H54 (cell line): ENCODE data around the gene HMGXB4.
A peak's percentile ranks its signal among the peaks of the same experiment; 100 is the strongest.

ENCODE experiments used
- DNase-seq: peaks from one replicate; pipeline ENCODE4 v3.0.0; 2011; ENCODE audit warnings: low spot score, mixed read lengths; ENCODE audit not compliant: insufficient read length
- FAIRE-seq: peaks from 3 replicates; lab custom pipeline; 2011; peaks lifted over from hg19 to GRCh38; lab: Jason Lieb, UNC
- POLR2A ChIP-seq: IDR thresholded peaks from 2 replicates; pipeline ENCODE4 v1.6.1; 2011; ENCODE audit warnings: low read depth, mild to moderate bottlenecking, low read length

HMGXB4 gene

GRCh38 chr22:35276019-35276418, 18.7 kb downstream of the HMGXB4 start:
- TF ChIP-seq POLR2A = no peak
- FAIRE-seq = no peak
- DNase-seq = no peak

DNA sequence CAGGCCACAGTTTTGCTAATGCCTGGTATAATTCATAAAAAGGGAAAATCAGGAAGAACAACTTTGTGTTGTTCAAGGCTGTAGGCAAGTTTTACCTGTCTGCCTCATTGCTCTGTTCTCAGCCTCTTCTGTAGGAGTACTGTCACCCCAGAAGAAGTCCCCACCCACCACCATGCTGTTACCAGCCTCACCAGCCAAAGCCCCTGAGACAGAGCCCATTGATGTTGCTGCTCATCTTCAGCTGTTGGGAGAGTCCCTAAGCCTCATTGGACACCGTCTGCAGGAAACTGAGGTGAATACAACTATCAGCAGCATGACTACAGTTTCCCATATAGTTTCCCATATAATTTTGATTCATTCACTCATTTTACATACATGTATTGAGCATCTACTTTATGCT, 30.8 kb downstream of the HMGXB4 start:
- FAIRE-seq = no peak
- TF ChIP-seq POLR2A = no peak
- no peak for DNase-seq

DNA sequence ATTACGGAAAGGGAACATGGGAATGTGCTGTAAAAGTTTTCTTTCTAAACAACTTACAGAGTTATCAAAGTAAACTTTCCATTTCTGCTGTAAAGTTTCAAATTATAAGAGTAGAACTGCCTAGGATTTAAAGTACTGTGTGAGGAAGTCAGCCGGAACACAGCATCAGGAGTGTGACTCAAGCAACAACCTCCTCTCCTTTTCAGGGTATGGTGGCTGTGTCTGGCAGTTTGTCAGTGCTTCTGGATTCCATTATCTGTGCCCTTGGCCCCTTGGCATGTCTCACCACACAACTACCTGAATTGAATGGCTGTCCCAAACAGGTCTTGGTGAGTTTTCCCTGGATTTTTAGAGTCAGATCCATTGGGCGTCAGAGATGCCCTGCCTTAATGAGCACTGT, 35.5 kb downstream of the HMGXB4 start:
- no peak for FAIRE-seq
- no peak for TF ChIP-seq POLR2A

GRCh38 chr22:35296051-35296450, 38.8 kb downstream of the HMGXB4 start:
- FAIRE-seq = no peak
- DNase-seq = no peak
- no peak for TF ChIP-seq POLR2A

More for the DNA sequence above, 35.5 kb downstream of the HMGXB4 start:
- no peak for DNase-seq

DNA sequence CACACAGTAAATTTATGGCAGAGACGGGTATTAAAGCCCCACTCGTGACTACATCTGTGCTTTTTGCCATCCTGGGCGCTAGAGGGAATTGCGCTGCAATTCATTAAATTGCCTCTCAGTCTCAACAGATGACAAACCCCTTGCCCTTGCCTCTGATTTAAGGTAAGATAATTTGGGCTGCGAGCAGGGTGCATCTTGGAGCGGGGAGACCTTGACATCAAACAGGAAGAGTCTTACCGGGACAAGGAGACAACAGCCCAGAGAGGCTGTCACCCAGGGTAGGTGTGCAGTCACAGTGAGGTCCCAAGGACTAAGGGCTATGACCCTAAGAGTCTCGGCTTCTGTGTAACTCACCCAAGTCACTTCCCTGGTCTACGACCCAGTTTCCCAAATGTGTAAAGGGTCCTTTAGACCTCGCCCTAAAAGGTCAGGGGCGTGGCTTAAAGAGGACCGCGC, 42.0 kb downstream of the HMGXB4 start:
- FAIRE-seq = no peak
- DNase-seq = no peak

GRCh38 chr22:35299673-35300499, 42.6 kb downstream of the HMGXB4 start, which contains the start of gene TOM1:
Gene TOM1 (plus strand): TSS chr22:35299894. CDS start chr22:35299929, 35 bp downstream.
- FAIRE-seq = peak; percentile 80
- peak; percentile 82 for DNase-seq
- peak; percentile 51 for TF ChIP-seq POLR2A

More for the DNA sequence above, 42.0 kb downstream of the HMGXB4 start:
- TF ChIP-seq POLR2A = no peak

DNA sequence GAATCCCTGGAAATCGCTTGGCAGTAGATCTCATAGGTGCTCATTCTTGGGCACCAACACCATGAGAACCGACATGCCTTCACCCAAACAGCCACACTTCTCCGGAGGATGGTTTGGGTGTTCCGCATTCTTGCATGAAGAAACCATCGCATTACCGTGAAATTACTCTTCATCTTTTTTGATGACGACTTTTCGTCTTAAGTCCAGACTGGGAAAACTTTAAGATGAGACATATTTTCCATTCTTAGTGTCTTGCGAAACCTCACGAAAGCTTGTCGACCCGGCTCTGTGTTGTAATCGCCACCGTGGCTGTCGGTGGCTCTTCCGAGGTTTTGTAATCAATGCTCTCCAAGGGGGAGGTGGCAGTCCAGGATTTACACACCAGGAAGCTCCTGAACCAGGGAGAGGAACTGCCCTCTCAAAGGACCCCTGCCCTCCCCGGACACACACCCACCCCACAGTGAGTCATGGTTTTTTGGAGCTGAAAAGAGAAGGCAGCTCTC, 44.1 kb downstream of the HMGXB4 start:
- DNase-seq = no peak
- no peak for TF ChIP-seq POLR2A
- FAIRE-seq = no peak

- no peak for TF ChIP-seq POLR2A
- FAIRE-seq (no peak), DNase-seq (no peak)
These were observed 45.8 kb downstream of the HMGXB4 start for GRCh38 chr22:35303029-35303624.

DNA sequence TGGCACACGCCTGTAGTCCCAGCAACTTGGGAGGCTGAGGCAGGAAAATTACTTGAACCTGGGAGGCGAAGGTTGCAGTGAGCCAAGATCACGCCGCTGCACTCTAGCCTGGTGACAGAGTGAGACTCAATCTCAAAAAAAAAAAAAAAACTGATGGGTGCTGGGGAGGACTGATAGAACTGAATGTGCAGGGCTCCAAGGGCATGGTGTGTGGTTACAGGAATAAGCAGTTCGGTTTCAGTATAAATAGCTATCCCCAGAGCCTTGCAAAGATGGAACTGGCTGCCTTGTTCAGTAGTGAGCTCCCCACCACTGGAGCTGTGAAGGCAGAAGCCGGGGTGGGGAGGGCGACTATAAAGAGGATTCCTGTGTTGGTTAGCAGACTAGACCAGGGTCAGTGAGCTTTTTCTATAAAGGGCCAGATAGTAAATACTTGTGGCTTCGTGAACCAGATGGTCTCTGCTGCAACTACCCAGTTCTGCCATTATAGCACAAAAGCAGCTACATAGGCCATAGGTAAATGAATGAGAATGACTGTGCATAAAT, 48.3 kb downstream of the HMGXB4 start:
- TF ChIP-seq POLR2A = no peak
- no peak for DNase-seq
- FAIRE-seq = no peak

DNA sequence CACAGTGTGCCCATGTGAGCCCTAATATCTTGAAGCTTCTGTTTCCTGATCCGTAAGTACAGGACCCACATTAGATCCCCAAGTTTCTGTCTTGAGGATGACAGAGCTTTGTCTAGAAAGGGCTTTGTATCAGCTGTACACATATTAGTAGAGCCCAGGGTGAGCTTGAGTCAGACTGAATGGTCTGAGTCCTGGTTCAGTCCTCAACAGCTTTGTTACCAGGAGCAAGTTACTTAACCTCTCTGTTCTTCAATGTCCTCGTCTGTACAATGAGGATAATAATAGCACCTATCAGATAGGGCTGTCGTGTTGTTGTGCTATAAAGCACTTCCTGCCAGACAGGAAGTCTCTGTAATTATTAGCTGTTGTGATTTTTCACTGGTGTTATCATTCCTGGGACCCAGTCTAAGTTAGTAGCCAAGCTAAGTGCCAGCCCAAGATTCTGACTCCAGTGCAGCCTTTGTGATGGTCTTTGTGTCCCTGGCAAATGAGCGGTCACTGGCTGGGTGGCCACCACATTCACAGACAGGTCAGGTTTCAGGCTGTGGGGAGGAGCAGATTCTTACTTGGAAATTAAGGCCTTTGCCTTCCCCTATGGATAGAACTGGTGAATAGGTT, 49.2 kb downstream of the HMGXB4 start:
- DNase-seq (no peak), FAIRE-seq (no peak)
- no peak for TF ChIP-seq POLR2A

GRCh38 chr22:35307372-35307771, 50.1 kb downstream of the HMGXB4 start:
- TF ChIP-seq POLR2A = no peak
- no peak for FAIRE-seq
- DNase-seq = no peak

- DNase-seq (no peak), FAIRE-seq (no peak)
- no peak for TF ChIP-seq POLR2A
These were observed 50.6 kb downstream of the HMGXB4 start for GRCh38 chr22:35307892-35308291.

DNA sequence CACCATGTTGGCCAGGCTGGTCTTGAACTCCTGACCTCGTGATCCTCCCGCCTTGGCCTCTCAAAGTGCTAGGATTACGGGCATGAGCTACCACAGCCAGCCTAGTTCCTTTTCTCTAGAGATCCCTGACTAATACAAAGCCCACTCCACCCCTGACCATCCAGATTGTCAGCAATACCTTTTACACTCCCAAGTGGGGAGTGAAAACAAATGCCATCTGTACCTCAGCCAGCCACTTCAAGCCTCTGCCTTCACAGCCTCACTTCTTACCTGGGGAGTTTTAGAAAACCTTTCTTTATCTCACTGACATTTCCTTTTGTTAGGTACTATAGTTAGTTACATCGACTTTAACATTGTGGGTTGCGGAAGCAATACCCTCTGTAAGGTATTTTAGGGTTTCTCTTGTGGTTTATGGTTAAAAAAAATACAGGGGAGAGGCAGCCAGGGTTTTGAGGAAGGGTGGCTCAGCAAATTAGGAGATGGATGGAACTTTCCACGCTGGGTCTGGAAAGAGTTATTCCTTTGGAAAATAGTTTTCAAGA, 51.3 kb downstream of the HMGXB4 start:
- FAIRE-seq = no peak

More for the DNA sequence above, 51.3 kb downstream of the HMGXB4 start:
- TF ChIP-seq POLR2A = no peak
- no peak for DNase-seq
